ENCODE data around the gene ARHGAP35. TPM values are rescaled to one million over a fixed set of nuclear protein-coding genes. Genes with fewer than 3 reads are reported as not detected.
"Not testable (repeated sequence)": the region's sequence is repeated elsewhere in the genome, so short reads cannot be mapped to it uniquely, and the experiment has no call there.

Gene ARHGAP35
- total RNA-seq, 1 donor from 2014 or later = 127 TPM

DNA sequence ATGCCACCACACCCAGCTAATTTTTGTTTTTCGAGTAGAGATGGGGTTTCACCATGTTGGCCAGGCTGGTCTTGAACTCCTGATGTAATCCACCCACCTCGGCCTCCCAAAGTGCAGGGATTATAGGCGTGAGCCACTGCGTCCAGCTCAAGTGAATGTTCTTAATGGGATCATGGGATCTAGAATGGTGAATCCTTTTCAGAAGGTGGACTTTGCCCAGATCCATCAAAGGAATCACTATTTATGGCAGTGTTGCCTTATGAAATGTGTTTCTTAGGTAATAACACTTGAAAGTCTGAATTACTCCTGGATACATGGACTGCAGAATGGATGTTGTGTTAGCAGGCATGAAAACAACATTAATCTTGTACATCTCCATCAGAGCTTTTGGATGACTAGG lies 20.3 kb downstream of the ARHGAP35 start:
- no peak overlapping the region for H3K27ac Mint-ChIP-seq (ENCODE audit: unreplicated experiment)
- peaks cover 2% of the 10 kb centered on the region for H3K27me3 Mint-ChIP-seq (ENCODE audit: unreplicated experiment)
- no peaks in the 10 kb centered on the region for H3K36me3 Mint-ChIP-seq (ENCODE audit: unreplicated experiment)
- no peak for DNase-seq
- H3K9me3 Mint-ChIP-seq (ENCODE audit: unreplicated experiment) = peaks cover 3% of the 10 kb centered on the region
- H3K4me3 Mint-ChIP-seq (ENCODE audit: unreplicated experiment) = no peak overlapping the region
- TF ChIP-seq, protein P1, sequence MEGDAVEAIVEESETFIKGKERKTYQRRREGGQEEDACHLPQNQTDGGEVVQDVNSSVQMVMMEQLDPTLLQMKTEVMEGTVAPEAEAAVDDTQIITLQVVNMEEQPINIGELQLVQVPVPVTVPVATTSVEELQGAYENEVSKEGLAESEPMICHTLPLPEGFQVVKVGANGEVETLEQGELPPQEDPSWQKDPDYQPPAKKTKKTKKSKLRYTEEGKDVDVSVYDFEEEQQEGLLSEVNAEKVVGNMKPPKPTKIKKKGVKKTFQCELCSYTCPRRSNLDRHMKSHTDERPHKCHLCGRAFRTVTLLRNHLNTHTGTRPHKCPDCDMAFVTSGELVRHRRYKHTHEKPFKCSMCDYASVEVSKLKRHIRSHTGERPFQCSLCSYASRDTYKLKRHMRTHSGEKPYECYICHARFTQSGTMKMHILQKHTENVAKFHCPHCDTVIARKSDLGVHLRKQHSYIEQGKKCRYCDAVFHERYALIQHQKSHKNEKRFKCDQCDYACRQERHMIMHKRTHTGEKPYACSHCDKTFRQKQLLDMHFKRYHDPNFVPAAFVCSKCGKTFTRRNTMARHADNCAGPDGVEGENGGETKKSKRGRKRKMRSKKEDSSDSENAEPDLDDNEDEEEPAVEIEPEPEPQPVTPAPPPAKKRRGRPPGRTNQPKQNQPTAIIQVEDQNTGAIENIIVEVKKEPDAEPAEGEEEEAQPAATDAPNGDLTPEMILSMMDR (IDR thresholded peaks at IDR 0.05; ENCODE audit: partially characterized antibody, unreplicated experiment) = no peak
- H3K4me1 Mint-ChIP-seq (ENCODE audit: low read depth, unreplicated experiment) = peaks cover 12% of the 10 kb centered on the region

DNA sequence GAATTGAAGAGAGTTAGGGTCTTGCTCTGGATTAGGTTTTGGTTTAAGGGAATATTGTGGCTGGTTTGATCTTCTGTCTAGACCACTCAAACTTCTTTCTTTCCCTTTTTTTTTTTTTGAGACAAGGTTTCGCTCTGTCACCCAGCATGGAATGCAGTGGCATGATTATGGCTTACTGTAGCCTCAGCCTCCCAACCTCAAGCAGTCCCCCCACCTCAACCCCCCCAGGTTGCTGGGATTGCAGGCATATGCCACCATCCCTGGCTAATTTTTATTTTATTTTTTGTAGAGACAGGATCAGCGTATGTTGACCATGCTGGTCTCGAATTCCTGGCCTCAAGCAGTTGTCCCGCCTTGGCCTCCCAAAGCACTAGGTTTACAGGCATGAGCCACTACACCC lies 21.2 kb downstream of the ARHGAP35 start:
- Mint-ChIP-seq H3K27me3 (ENCODE audit: unreplicated experiment) (peaks cover 2% of the 10 kb centered on the region), H3K4me1 (ENCODE audit: low read depth, unreplicated experiment) (peaks cover 12% of the 10 kb centered on the region), H3K27ac (ENCODE audit: unreplicated experiment) (no peak overlapping the region), H3K4me3 (ENCODE audit: unreplicated experiment) (no peak overlapping the region), H3K9me3 (ENCODE audit: unreplicated experiment) (peaks cover 3% of the 10 kb centered on the region), H3K36me3 (ENCODE audit: unreplicated experiment) (no peaks in the 10 kb centered on the region)
- TF ChIP-seq, protein P1 (IDR thresholded peaks at IDR 0.05; ENCODE audit: partially characterized antibody, unreplicated experiment) = no peak
- no peak for DNase-seq

DNA sequence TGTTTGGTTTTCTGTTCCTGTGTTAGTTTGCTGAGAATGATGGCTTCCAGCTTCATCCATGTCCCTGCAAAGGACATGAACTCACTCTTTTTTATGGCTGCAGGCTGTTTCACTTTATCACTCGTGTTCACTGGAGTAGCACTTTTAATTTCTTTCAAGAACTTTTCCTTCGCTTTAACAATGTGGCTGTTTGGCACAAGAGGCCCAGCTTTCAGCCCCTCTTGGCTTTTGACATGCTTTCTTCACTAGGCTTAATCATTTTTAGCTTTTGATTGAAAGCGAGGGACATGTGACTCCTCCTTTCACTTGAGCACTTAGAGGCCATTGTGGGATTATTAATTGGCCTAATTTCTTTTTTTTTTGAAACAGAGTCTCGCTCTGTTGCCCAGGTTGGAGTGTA lies 22.0 kb downstream of the ARHGAP35 start:
- H3K9me3 Mint-ChIP-seq (ENCODE audit: unreplicated experiment); H3K36me3 Mint-ChIP-seq (ENCODE audit: unreplicated experiment); DNase-seq; H3K27me3 Mint-ChIP-seq (ENCODE audit: unreplicated experiment): not testable (repeated sequence)
- H3K4me1 Mint-ChIP-seq (ENCODE audit: low read depth, unreplicated experiment) = peaks cover 12% of the 10 kb centered on the region
- H3K4me3 Mint-ChIP-seq (ENCODE audit: unreplicated experiment) = peak overlapping the region; percentile 67
- H3K27ac Mint-ChIP-seq (ENCODE audit: unreplicated experiment) = peak overlapping the region; percentile 50

DNA sequence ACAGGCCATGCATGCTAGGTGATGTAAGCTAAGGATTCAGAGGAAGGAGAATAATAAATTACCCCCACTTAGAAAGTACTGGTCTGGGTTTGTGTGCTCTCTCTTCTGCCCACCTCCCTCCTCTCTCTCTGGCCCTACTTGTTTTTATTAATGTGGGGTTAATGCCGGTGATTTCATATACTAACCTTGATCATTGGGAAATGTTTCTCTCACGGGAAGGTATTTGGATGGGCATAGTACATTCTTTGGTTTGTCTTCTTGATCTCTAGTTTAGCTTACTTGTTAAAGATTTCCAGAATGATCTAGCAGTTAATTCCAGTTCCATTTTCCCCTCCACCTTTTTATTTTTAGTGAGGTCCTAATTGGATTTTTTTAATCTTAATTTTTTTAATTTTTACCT lies 24.6 kb downstream of the ARHGAP35 start:
- peaks cover 2% of the 10 kb centered on the region for H3K27me3 Mint-ChIP-seq (ENCODE audit: unreplicated experiment)
- peaks cover 4% of the 10 kb centered on the region for H3K36me3 Mint-ChIP-seq (ENCODE audit: unreplicated experiment)
- peaks cover 3% of the 10 kb centered on the region for H3K9me3 Mint-ChIP-seq (ENCODE audit: unreplicated experiment)
- TF ChIP-seq, protein P1 (IDR thresholded peaks at IDR 0.05; ENCODE audit: partially characterized antibody, unreplicated experiment) = no peak
- no peak overlapping the region for H3K27ac Mint-ChIP-seq (ENCODE audit: unreplicated experiment)
- peaks cover 20% of the 10 kb centered on the region for H3K4me1 Mint-ChIP-seq (ENCODE audit: low read depth, unreplicated experiment)
- no peak for DNase-seq
- no peak overlapping the region for H3K4me3 Mint-ChIP-seq (ENCODE audit: unreplicated experiment)

DNA sequence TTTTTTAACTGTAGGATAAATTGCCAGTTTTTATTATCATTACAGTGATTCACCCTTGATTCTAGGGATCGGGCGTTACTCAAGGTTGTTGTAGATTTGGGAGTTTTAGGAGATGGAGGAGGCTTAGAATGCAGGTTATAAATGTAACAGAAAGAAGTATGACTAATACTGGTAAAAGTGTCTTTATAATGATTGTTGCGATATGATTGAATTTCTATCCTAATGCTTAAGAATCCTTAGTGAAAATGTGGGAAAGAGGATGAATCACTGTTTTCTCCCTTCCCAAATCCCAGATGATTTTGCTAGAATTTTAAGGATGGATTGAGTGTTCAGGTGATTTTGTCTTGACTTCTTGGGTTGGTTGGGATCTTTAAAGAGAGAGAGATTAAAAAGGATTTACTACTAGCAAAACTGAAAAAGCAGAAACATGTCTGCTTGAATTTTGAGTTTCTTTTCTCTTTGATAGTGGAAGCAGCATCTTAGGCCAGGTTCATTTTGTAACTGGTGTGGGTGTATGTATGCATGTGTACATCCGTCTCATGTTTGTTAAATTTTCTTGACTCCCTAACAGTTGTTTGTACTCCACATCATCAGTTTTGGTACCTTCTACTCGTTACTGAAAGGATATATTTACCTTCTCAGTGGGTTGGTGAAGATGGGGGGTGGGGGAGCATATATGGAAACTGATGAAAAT lies 25.9 kb downstream of the ARHGAP35 start:
- TF ChIP-seq, protein P1 (IDR thresholded peaks at IDR 0.05; ENCODE audit: partially characterized antibody, unreplicated experiment) = no peak
- H3K27me3 Mint-ChIP-seq (ENCODE audit: unreplicated experiment) = peaks cover 2% of the 10 kb centered on the region
- H3K36me3 Mint-ChIP-seq (ENCODE audit: unreplicated experiment) = peaks cover 4% of the 10 kb centered on the region
- H3K4me1 Mint-ChIP-seq (ENCODE audit: low read depth, unreplicated experiment) = peaks cover 23% of the 10 kb centered on the region
- peaks cover 3% of the 10 kb centered on the region for H3K9me3 Mint-ChIP-seq (ENCODE audit: unreplicated experiment)
- no peak overlapping the region for H3K27ac Mint-ChIP-seq (ENCODE audit: unreplicated experiment)
- no peak for DNase-seq
- H3K4me3 Mint-ChIP-seq (ENCODE audit: unreplicated experiment) = no peak overlapping the region
